IMR-90 (cell line): ENCODE data around the gene RIBC1. TPM values are rescaled to one million over a fixed set of nuclear protein-coding genes. Genes with fewer than 3 reads are reported as not detected.

Source experiments
- ATAC-seq: fragments of 200-7000 bp; cut with Tn5 transposase; 2 replicates; pipeline ENCODE4 v1.9.1; 2020; ENCODE audit warnings: low read depth, mild to moderate bottlenecking, moderate library complexity
- BruUV-seq: library from RNA; stranded (reverse); fragments of 400-500 nt; replicated peaks from 2 replicates; lab custom pipeline; 2021; lab: Mats Ljungman, UMichigan
- CTCF ChIA-PET: fragments of 300-600 bp; formaldehyde crosslinking; extraction: SDS; loops from one replicate; lab custom pipeline; 2021; ENCODE audit warnings: antibody characterized with exemption; lab: Yijun Ruan, JAX
- POLR2A ChIA-PET: fragments of 300-600 bp; sonication (Branson Sonifier 250); formaldehyde crosslinking; loops from one replicate; lab custom pipeline; 2022; ENCODE audit warnings: antibody characterized with exemption; ENCODE audit not compliant: unreplicated experiment; lab: Charles Lee
- DNase-seq: peaks from one replicate; pipeline ENCODE4 v3.0.0; 2013
- H2AFZ ChIP-seq: replicated peaks from 2 replicates; pipeline ENCODE3; 2013; ENCODE audit warnings: low read length, mild to moderate bottlenecking; ENCODE audit not compliant: poor library complexity
- H2AK5ac ChIP-seq: 2 replicates; pipeline ENCODE4 v1.6.1; 2013; ENCODE audit warnings: low read depth, low read length, inconsistent platforms
- H2AK9ac ChIP-seq: replicated peaks from 2 replicates; pipeline ENCODE3; 2013; ENCODE audit warnings: mild to moderate bottlenecking, low read depth, low read length, moderate library complexity; ENCODE audit not compliant: poor library complexity
- H2BK120ac ChIP-seq: 2 replicates; pipeline ENCODE4 v1.6.1; 2013; ENCODE audit warnings: low read depth, low read length, inconsistent platforms
- H2BK15ac ChIP-seq: 3 replicates; pipeline ENCODE4 v1.6.1; 2013; ENCODE audit warnings: low read depth, low read length, inconsistent platforms
- H2BK20ac ChIP-seq: 2 replicates; pipeline ENCODE4 v1.6.1; 2013; ENCODE audit warnings: low read depth, mild to moderate bottlenecking, inconsistent platforms, low read length, moderate library complexity
- H2BK5ac ChIP-seq: 2 replicates; pipeline ENCODE4 v1.6.1; 2013; ENCODE audit warnings: mild to moderate bottlenecking, low read depth, low read length, inconsistent platforms; ENCODE audit not compliant: poor library complexity, severe bottlenecking
- H3K14ac ChIP-seq: replicated peaks from 2 replicates; pipeline ENCODE4 v1.6.1; 2013; ENCODE audit warnings: low read depth, low read length, inconsistent platforms
- H3K18ac ChIP-seq: 2 replicates; pipeline ENCODE4 v1.6.1; 2013; ENCODE audit warnings: low read depth, low read length, control low read depth
- H3K23ac ChIP-seq: 2 replicates; pipeline ENCODE4 v1.6.1; 2013; ENCODE audit warnings: low read depth, low read length, inconsistent platforms
- H3K27ac ChIP-seq: 2 replicates; pipeline ENCODE4 v1.5.1; 2013; ENCODE audit warnings: mild to moderate bottlenecking, control low read depth, low read length; ENCODE audit not compliant: insufficient read depth
- H3K27me3 ChIP-seq: 2 replicates; pipeline ENCODE4 v1.6.1; 2013; ENCODE audit warnings: low read length; ENCODE audit not compliant: control insufficient read depth, insufficient read depth
- H3K36me3 ChIP-seq: 2 replicates; pipeline ENCODE4 v1.6.1; 2013; ENCODE audit warnings: low read length, mixed read lengths; ENCODE audit not compliant: control insufficient read depth, insufficient read depth
- H3K4ac ChIP-seq: 2 replicates; pipeline ENCODE4 v1.6.1; 2013; ENCODE audit warnings: low read depth, low read length, inconsistent platforms
- H3K4me1 ChIP-seq: 2 replicates; pipeline ENCODE4 v1.6.1; 2013; ENCODE audit warnings: low read length, mixed read lengths; ENCODE audit not compliant: control insufficient read depth, insufficient read depth
- H3K4me2 ChIP-seq: 2 replicates; pipeline ENCODE4 v1.6.1; 2013; ENCODE audit warnings: low read depth, mild to moderate bottlenecking, control low read depth, low read length, moderate library complexity
- H3K4me3 ChIP-seq: 2 replicates; pipeline ENCODE4 v1.5.1; 2013; ENCODE audit warnings: low read depth, mild to moderate bottlenecking, control low read depth, low read length, moderate library complexity; ENCODE audit not compliant: insufficient read depth
- H3K56ac ChIP-seq: 2 replicates; pipeline ENCODE4 v1.6.1; 2013; ENCODE audit warnings: low read length, inconsistent platforms; ENCODE audit not compliant: insufficient read depth; ENCODE audit errors: extremely low read depth
- H3K79me1 ChIP-seq, 2 experiments: 2 replicates each; pipeline ENCODE4 v1.6.1; 2013; ENCODE audit warnings: low read length in 2 of 2, inconsistent platforms in 1 of 2, low read depth in 1 of 2
- H3K9ac ChIP-seq: 2 replicates; pipeline ENCODE4 v1.6.1; 2013; ENCODE audit warnings: low read depth, low read length, control low read depth
- H3K9me1 ChIP-seq: 2 replicates; pipeline ENCODE4 v1.6.1; 2013; ENCODE audit warnings: low read length, inconsistent platforms; ENCODE audit not compliant: insufficient read depth
- H3K9me3 ChIP-seq: 2 replicates; pipeline ENCODE4 v1.6.1; 2013; ENCODE audit warnings: low read length; ENCODE audit not compliant: control insufficient read depth, insufficient read depth
- H4K20me1 ChIP-seq: 2 replicates; pipeline ENCODE4 v1.6.1; 2013; ENCODE audit warnings: low read length, inconsistent platforms; ENCODE audit not compliant: insufficient read depth
- H4K5ac ChIP-seq: 2 replicates; pipeline ENCODE4 v1.6.1; 2013; ENCODE audit warnings: mild to moderate bottlenecking, low read depth, low read length, control low read depth
- H4K8ac ChIP-seq, 2 experiments: 2 replicates each; pipeline ENCODE4 v1.6.1; 2013; ENCODE audit warnings: low read depth in 2 of 2, low read length in 2 of 2, control low read depth in 1 of 2, inconsistent platforms in 1 of 2
- H4K91ac ChIP-seq: 2 replicates; pipeline ENCODE4 v1.6.1; 2013; ENCODE audit warnings: low read depth, low read length, inconsistent platforms; ENCODE audit not compliant: insufficient read depth
- FOS ChIP-seq: fragments of 150-350 bp; IDR thresholded peaks from 2 replicates; pipeline ENCODE4 v1.6.1; 2016; ENCODE audit warnings: low read depth, low read length
- MXI1 ChIP-seq: IDR thresholded peaks from 2 replicates; pipeline ENCODE4 v1.6.1; 2012; ENCODE audit warnings: low read depth, mild to moderate bottlenecking, low read length, moderate library complexity, borderline replicate concordance
- WGBS, 2 experiments: methylation state at CpG; one replicate each; pipeline versions ENCODE4 v1.1.5 to v1.1.7; 2013; ENCODE audit warnings: missing lambda C conversion rate in 2 of 2; ENCODE audit not compliant: insufficient read length in 1 of 2; ENCODE audit errors: extremely low coverage in 2 of 2; 5-methylcytosine and 5-hydroxymethylcytosine counted together
- dilution Hi-C: fragments of 300-500 bp; cut with HindIII; formaldehyde crosslinking; loops from one replicate; pipeline ENCODE4 v1.14.3; 2018; ENCODE audit warnings: low sequenced_read_pairs; ENCODE audit not compliant: unreplicated experiment
- in situ Hi-C: fragments of 300-500 bp; cut with MboI; formaldehyde crosslinking; loops from 3 replicates; pipeline ENCODE4 v1.14.3; 2019; ENCODE audit warnings: low sequenced_read_pairs, inconsistent platforms, mixed read lengths
- intact Hi-C: fragments of 100-400 bp; cut with micrococcal nuclease; formaldehyde crosslinking; loops from 2 replicates; pipeline ENCODE4 v1.10.0; 2022
- polyA plus RNA-seq, 3 experiments: library from polyadenylated mRNA; depleted of rRNA; stranded (reverse); fragments of >200 nt; gene quantifications; 2 replicates each; pipeline ENCODE4 v1.2.3, GENCODE V29; 2012; ENCODE audit warnings: low replicate concordance in 1 of 3
- total RNA-seq: library from RNA; depleted of rRNA; stranded (reverse); fragments of >200 nt; gene quantifications from 2 replicates; pipeline ENCODE4 v1.2.3, GENCODE V29; 2012

Gene RIBC1
- total and polyA plus RNA-seq, 2 of the 4 experiments (the other 2 are of a cell fraction): 0.31 to 0.36 TPM

DNA sequence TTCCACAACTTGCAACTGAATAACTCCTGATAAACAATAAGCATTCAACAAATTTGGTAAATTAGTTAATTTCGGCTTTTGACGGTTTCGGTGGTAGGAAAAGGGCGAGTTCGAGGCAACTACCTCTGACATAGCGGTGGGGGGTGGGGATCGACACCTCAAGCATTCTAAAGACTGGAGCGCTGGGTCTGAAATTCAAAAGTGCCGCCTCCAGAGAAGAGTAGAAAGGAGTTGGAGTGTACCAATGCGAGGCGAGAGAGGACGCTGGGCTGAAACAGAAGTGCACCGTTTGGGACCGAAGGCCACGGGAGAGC lies 944 bp upstream of the RIBC1 start:
- H2BK15ac ChIP-seq: no peak overlapping the region
- 0 out of 2 replicates have a peak overlapping the region, but pooled peaks have one; percentile 13 for H3K23ac ChIP-seq
- peak overlapping the region; percentile 18 for H2BK5ac ChIP-seq
- H3K9me3 ChIP-seq: no peaks in the 10 kb centered on the region
- BruUV-seq: no TSS peak
- H3K18ac ChIP-seq: no peak overlapping the region
- H3K4me2 ChIP-seq: peak overlapping the region; percentile 90
- peaks cover 2% of the 10 kb centered on the region; the same call in 1 of the 2 replicates for H3K9me1 ChIP-seq
- peak overlapping the region; percentile 71 for H3K4me3 ChIP-seq
- H2BK120ac ChIP-seq: no peak overlapping the region
- DNase-seq: no peak
- H3K56ac ChIP-seq: peak overlapping the region; percentile 57; the same call in 1 of the 2 replicates
- TF ChIP-seq FOS (no peak), MXI1 (0 out of 2 replicates have a peak, but pooled peaks have one; percentile 72)
- no peak overlapping the region for H2AK5ac ChIP-seq
- H3K27ac ChIP-seq: peak overlapping the region; percentile 67
- no peaks in the 10 kb centered on the region for H3K27me3 ChIP-seq
- dilution Hi-C loops (no loop called here), in situ Hi-C loops (no loop called here), intact Hi-C loops (no loop called here)
- H2AK9ac ChIP-seq: peak overlapping the region; percentile 93
- peak overlapping the region; percentile 82 for H3K9ac ChIP-seq
- POLR2A ChIA-PET: interaction anchor here (0.6 kb wide), 1 partner anchor 23 kb away, joined by 4 read pairs; no protein-coding TSS in a partner anchor
- peaks cover 28% of the 10 kb centered on the region for H4K20me1 ChIP-seq
- CTCF ChIA-PET: no interaction called here
- peak overlapping the region; percentile 52; the same call in 1 of the 2 replicates for H4K91ac ChIP-seq
- H2AFZ ChIP-seq: peak overlapping the region; percentile 92
- H4K5ac ChIP-seq: no peak overlapping the region
- peak overlapping the region; percentile 86 to 88; a peak in 3 of 4 replicates for H4K8ac ChIP-seq
- H3K4me1 ChIP-seq: peaks cover 5% of the 10 kb centered on the region
- no peaks in the 10 kb centered on the region for H3K36me3 ChIP-seq
- peaks cover 11 to 16% of the 10 kb centered on the region in 2 experiments; a peak in 3 of 4 replicates for H3K79me1 ChIP-seq
- ATAC-seq: peak; percentile 15
- WGBS, 2 experiments: 10% methylated on average over 5 of the region's 15 CpGs; no CpG with 5 or more reads in 1 of the 2 experiments
- peak overlapping the region; percentile 64; the same call in 1 of the 2 replicates for H3K14ac ChIP-seq
- no peak overlapping the region for H2BK20ac ChIP-seq
- peak overlapping the region; percentile 30 for H3K4ac ChIP-seq
